Embryonic facial prominence (tissue), 1 donor: ENCODE results near the gene TCOF1.

Experiments used
- DNase-seq: peaks from one replicate; pipeline ENCODE4 v3.0.0-alpha.2; 2016; ENCODE audit errors: extremely low spot score

TCOF1 gene

GRCh38 chr5:150428106-150428876 lies 70.8 kb downstream of the TCOF1 start:
- DNase-seq, result no peak

GRCh38 chr5:150428978-150429377 lies 71.5 kb downstream of the TCOF1 start:
- DNase-seq, result no peak

GRCh38 chr5:150429410-150429873 lies 71.9 kb downstream of the TCOF1 start:
- no peak for DNase-seq

- DNase-seq, result no peak
Observed at GRCh38 chr5:150431048-150431447, 73.6 kb downstream of the TCOF1 start.

GRCh38 chr5:150431574-150431973 lies 74.1 kb downstream of the TCOF1 start:
- no peak for DNase-seq

GRCh38 chr5:150434464-150434863 lies 77.0 kb downstream of the TCOF1 start:
- no peak for DNase-seq

- peak; percentile 79 for DNase-seq
Observed at GRCh38 chr5:150436141-150436680, 78.7 kb downstream of the TCOF1 start.

- DNase-seq, result no peak
Observed at GRCh38 chr5:150438873-150439546, 81.5 kb downstream of the TCOF1 start.

- DNase-seq, result no peak
Observed at GRCh38 chr5:150440948-150441812, 83.7 kb downstream of the TCOF1 start.

GRCh38 chr5:150441813-150442698 lies 84.6 kb downstream of the TCOF1 start:
- DNase-seq, result no peak

- DNase-seq, result no peak
Observed at GRCh38 chr5:150442699-150443080, 85.2 kb downstream of the TCOF1 start.

- no peak for DNase-seq
Observed at GRCh38 chr5:150443242-150444075, 86.0 kb downstream of the TCOF1 start.

GRCh38 chr5:150444770-150445169 lies 87.3 kb downstream of the TCOF1 start:
- no peak for DNase-seq

- no peak for DNase-seq
Observed at GRCh38 chr5:150446088-150446487, 88.6 kb downstream of the TCOF1 start.

GRCh38 chr5:150446583-150446982 lies 89.1 kb downstream of the TCOF1 start:
- no peak for DNase-seq

- no peak for DNase-seq
Observed at GRCh38 chr5:150447188-150447587, 89.7 kb downstream of the TCOF1 start.

GRCh38 chr5:150448334-150448733 lies 90.8 kb downstream of the TCOF1 start:
- DNase-seq, result no peak

- DNase-seq, result no peak
Observed at GRCh38 chr5:150448952-150449516, 91.5 kb downstream of the TCOF1 start.
